IPS-NIHi7 (cell line): Measurements from ENCODE around the gene SRSF4.
A peak's percentile ranks its signal among the peaks of the same experiment; 100 is the strongest.

Source experiments
- DNase-seq: peaks from one replicate; pipeline ENCODE4 v3.0.0; 2012; ENCODE audit warnings: mixed read lengths; ENCODE audit errors: extremely low spot score

Gene SRSF4

DNA sequence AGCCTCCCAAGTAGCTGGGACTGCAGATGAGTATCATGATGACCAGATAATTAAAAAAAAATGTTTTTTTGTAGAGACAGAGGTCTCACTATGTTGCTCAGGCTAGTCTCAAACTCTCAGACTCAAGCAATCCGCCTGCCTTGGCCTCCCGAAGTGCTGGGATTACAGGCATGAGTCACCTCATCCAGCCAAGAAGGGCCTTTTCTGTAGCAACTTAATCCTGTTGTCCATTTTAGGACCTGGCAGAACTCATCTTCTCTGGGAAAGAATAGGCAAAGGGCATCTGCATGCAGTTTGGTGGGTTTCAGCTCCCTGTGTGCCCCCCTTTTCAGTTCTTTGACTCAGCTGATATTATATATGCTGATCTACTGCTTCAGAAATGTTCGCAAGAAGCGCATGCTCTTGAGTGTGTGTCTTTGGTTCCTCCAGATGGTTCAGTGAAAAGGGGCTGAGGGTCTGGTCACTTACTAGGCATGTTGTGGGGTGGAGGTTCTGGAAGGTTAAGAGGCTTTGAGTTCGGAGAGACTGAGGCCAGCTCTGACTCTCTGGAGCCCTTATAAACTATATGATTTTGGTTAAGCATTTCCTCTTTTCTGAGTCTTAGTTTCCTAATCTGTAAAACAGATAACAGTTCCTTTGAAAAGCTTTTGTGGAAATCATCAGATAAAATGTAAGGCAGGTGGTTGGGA lies 19.4 kb upstream of the SRSF4 start:
- no peak for DNase-seq

DNA sequence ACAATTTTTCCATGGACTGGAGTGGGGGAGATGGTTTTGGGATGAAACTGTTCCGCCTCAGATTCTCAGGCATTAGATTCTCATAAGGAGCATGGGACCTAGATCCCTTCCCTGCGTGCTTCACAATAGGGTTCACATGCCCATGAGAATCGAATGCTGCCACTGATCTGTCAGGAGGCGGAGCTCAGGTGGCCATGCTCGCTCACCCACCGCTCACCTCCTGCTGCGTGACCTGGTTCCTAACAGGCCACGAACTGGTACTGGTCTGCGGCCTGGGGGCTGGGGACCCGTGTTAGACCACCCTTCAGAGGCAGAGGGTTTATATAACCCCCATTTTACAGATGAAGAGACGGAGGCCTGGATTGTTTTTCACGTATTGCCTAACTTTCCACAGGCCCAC lies 16.3 kb upstream of the SRSF4 start:
- DNase-seq = no peak

- peak; percentile 72 for DNase-seq
These were observed 15.9 kb upstream of the SRSF4 start for GRCh38 chr1:29197590-29197924.

- DNase-seq = no peak
These were observed 15.3 kb upstream of the SRSF4 start for GRCh38 chr1:29196863-29197589.

- no peak for DNase-seq
These were observed 14.2 kb upstream of the SRSF4 start for GRCh38 chr1:29195881-29196291.

DNA sequence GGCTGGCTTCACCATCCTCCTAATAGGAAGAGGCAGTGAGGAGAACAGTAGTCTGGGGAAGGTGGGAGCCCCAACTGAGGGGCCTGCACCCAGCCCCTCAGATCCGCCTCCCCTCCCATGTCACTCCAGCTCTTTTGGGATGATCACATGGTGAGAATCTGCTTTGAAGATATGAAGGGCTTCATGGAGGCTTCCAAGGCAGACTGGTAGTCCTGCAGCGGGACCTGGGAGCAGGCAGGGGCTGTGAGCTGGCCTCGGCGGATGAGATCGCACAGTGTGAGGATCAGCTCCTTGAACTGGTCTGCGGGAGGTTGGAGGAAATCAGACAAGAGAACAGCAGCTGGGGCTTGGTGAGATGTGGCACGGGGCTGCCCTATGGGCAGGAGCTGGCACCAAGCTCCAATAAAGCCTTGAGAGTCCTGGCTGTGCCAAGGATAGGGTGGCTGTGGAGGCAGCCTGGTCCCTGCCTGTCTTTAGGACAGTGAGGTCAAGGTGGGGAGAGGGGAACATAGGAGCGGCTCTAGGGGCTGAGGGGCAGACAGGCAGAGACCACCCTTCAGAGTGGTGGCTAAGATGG lies 12.3 kb upstream of the SRSF4 start:
- no peak for DNase-seq

DNA sequence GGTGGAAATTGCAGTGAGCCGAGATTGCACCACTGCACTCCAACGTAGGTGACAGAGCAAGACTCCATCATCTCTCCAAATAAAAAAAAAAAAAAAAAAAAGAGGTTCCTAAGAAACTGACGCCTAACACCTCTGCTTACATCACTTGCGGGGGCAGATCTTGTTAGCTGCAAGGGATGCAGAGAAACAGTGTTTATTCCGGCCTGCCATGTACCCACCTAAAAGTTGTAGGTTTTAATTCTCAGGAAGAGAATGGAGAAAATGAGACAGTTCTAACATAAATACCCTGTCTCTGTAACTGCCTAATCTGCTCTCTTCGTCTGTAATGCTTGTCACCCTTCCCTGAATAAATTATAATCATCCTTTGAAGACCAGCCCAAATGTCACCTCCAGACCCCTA lies 9.0 kb upstream of the SRSF4 start:
- DNase-seq = no peak

GRCh38 chr1:29186707-29187106 lies 5.0 kb upstream of the SRSF4 start:
- DNase-seq = peak; percentile 45

DNA sequence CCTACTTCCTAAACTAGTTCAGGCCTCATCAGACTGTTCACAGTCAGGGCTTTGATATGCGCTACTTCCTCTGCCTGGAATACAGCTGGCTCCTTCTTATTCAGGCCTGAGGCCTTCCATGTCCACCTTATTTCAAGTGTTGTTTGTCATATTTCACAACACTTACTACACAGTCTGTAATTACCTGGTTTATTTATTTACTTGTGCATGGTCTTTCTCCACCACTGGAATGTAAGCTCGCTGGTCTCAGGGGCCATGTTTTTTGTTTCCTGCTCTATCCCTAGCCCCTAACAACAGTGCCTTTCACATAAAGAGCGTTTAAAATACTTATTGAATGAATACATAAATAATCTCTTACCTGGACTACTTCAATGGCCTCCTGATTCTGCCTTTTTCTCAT lies 4.6 kb upstream of the SRSF4 start:
- DNase-seq = no peak

DNA sequence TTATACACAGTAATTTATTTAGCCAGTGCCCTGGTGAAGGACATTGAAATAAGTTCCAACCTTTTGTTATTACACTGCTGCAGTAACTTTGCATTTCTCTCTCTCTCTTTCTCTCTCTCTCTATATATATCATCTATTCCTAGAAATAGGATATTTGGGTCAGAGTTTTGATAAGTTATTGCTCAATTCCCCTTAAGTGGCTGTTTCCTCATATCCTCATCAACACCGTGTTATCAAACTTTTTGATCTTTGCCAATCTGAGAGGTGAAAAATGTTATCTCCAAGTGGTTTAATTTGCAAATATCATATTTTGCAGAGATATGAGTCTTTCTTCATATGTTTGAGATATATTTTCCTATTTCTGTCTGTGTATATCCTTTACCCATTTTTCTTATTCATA lies 1.6 kb upstream of the SRSF4 start:
- DNase-seq = no peak

GRCh38 chr1:29180497-29181412 lies 945 bp downstream of the SRSF4 start:
- no peak for DNase-seq

DNA sequence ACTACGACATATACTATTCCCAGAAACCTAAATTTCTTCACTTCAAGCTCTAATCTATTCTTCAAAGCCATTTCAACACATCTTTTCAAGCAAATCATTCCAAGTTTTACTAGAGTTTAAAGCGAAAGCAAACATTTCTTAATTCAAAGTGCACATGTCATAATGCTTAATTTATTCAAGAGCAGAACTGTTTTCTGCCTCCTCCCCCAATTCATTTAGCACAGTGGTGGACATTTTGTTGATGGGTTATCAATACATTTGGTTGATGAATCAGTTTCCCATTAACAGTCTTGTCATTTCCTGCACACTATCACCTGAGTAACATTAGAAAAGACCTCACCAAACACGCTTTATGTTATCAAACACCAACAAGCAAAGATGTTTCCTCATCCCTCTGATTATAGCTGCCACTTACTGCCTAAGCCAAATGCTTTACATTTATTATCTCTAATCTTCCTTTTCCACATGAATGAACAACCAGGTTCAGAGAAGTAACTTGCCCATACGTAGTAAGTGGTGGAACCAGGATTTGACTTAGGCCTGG lies 2.0 kb downstream of the SRSF4 start:
- no peak for DNase-seq

GRCh38 chr1:29177022-29177705 lies 4.5 kb downstream of the SRSF4 start:
- DNase-seq = no peak

DNA sequence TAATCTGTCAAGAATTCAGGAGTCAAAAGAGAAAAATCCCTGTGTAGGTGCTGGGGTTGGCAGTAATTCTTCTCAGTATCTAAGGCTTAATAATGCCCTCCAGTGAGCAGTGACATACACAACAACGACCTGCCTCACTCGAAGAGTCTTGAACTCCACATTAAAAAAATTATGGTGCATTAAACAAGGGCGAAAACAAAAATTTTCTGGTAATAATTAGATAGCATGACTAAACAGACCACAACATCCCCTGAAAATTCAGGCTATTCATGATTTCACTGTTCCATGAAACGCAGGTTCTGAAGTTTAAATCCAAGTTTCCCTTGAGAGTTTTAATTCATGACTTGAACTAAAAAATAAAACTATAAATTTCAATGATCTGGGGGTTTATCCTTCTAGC lies 5.1 kb downstream of the SRSF4 start:
- DNase-seq = no peak

GRCh38 chr1:29172415-29172939 lies 9.2 kb downstream of the SRSF4 start:
- no peak for DNase-seq

- no peak for DNase-seq
These were observed 10.2 kb downstream of the SRSF4 start for GRCh38 chr1:29171521-29171920.

GRCh38 chr1:29171089-29171488 lies 10.6 kb downstream of the SRSF4 start:
- no peak for DNase-seq

- no peak for DNase-seq
These were observed 11.7 kb downstream of the SRSF4 start for GRCh38 chr1:29169976-29170375.

DNA sequence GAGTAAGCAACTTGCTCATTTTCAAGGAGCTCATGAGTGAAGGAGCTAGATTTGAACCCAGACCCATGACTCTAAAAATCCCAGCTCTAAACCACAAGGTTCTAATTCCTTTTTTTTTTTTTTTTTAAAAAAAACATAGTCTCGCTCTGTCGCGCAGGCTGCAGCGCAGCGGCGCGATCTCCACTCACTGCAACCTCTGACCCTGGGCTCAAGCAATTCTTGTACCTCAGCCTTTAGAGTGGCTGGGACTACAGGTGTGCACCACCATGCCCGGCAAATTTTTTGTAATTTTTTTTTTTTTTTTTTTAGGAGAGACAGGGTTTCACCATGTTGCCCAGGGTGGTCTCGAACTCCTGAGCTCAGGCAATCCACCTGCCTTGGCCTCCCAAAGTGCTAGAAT lies 13.8 kb downstream of the SRSF4 start:
- DNase-seq = no peak

DNA sequence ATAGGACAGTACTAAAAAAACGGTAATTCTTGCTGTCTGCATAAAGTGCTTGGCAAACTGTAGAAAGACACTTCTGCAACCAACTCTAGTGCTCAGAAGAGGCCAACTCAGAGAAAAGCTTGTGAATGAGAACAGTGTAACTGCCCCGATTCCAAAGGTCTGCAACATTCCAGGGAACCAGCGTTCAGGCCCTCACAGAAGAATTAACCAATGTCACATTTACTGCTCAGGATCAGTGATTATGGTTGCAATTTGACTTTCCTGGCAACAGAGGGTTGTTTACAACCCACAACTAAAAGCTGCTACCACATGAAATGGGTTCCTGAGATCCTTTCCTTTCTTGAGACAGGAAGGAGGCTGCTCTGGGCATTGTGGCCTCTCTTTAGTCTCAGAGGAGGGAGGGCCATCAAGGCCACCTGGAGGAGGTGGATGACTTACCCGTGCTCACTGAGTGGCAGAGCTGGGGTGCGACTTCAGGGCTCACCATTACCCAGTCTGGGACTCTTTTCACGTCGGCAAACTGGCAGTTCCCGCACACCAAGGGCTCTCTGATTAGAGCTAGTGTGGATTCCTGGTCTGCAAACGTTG lies 15.3 kb downstream of the SRSF4 start:
- DNase-seq = no peak

- DNase-seq = no peak
These were observed 17.1 kb downstream of the SRSF4 start for GRCh38 chr1:29164588-29164987.
